ENCODE results near the gene RMRP.

RMRP gene

DNA sequence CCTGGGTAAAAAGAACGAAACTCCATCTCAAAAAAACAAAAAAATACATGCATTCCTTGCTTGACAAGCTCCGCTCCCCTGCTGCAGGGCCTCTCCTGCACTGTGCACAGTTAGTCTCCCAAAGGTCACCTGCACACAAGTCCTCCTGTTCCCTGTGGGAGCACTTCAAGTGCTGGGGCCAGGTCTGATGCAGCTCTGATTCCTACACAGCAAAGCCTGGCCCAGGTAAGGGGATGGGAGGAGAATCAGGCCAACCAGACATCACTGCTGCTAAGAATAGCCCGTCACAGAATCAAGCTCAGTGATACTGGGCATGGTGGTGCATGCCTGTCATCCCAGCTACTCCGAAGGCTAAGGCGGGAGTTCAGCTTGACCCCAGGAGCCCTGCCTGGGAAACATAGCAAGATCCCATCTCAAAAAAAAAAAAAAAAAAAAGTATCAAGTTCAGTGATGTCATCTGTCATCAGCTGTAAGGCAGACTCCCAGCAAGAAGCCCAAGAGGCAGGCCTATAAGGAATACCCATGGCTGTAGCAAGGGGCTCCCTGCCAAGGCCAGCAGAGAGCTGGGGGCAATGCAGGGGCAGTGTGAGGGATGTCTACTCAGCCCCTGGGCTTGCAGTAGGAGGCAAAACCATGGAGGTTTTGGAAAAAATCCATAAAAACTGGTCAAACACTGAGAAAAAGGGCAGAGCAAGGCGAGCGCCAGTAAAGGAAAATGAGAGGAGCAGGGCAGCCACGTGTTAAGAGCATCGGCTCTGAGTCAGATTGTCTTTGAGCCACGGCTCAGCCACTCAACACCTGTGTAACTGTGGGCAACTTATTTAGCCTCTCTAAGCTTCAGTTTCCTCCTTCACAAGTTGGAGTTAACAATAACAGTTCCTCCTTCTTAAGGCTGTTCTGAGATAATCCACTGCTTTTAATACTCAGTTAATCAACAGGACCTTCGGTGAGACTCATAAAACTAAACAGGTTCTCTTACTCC lies 28.7 kb upstream of the RMRP start:
- DNase-seq, result no peak

DNA sequence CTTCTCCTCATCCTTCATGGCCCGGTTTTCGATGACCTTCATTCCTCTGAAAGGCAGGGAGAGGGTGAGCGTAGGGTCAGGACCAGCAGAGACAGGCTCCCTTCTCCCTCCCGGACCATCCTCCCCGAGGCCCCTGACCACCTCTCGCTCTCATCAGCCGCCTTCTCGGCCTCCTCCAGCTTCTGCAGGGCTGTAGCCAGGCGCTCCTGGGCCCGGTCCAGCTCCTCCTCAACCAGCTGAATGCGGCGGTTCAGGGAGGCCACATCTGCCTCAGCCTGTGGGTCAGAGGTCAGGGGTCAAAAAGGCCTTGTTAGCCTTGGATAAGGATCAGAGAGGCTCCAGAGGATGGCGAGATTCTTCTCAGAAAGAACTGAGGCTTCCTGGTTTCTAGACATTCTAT lies 27.7 kb upstream of the RMRP start:
- DNase-seq, result no peak

DNA sequence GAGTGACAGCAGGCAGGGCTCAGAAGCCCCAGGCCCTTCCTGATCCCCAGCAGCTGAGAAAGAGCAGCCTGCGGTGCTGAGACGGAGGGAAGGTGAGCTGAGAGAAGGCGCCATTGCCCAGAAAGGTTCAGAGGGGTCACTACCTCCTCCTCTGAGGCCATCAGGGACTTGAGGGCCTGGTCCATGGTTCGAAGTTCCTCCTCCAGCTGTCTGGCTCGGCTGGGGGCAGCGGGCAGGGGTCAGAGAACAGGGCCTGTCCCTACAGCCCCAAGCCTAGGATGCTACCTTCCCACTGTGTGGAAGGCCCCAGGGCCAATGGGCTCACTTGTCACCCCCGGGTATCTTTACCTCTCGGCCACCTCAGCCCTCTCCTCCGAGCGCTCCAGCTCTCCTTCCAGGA lies 27.1 kb upstream of the RMRP start:
- DNase-seq, result no peak

- no peak for DNase-seq
Observed at GRCh38 chr9:35683323-35683722, 25.5 kb upstream of the RMRP start.

GRCh38 chr9:35682520-35683315 lies 24.9 kb upstream of the RMRP start:
- no peak for DNase-seq

- no peak for DNase-seq
Observed at GRCh38 chr9:35682051-35682450, 24.2 kb upstream of the RMRP start.

DNA sequence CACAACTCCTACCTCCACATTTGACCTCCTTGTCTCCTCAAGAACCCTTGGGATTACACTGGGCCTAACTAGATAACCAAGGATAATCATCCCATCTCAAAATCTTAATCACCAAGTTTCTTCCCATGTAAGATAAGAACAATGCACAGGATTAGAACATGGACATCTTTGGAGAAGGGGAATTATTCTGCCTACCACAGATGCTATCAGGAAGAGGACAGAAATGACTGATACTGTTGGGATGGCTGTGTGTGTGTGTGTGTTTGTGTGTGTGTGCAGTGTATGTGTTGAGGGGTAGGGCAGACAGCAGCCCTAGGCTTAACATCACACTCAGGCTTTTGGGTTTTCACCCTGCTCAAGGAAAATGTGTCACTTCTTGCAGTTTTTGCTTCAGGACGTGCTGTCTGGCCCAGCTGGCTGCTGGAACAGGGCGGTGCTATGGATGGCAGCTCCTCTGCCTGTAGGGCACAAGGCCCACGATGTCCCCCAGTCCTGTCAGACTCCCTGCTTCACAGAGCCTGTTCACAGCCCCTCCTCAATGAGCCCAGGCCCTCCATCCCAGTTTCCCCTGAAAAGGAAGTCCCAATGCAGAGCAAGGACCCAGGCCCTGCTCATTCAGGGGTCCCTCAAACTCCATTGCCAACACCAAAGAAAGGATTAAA lies 23.7 kb upstream of the RMRP start:
- no peak for DNase-seq

- DNase-seq, result no peak
Observed at GRCh38 chr9:35680331-35681105, 22.7 kb upstream of the RMRP start.

- DNase-seq, result no peak
Observed at GRCh38 chr9:35679766-35680330, 22.0 kb upstream of the RMRP start.

- DNase-seq, result no peak
Observed at GRCh38 chr9:35679091-35679490, 21.3 kb upstream of the RMRP start.

DNA sequence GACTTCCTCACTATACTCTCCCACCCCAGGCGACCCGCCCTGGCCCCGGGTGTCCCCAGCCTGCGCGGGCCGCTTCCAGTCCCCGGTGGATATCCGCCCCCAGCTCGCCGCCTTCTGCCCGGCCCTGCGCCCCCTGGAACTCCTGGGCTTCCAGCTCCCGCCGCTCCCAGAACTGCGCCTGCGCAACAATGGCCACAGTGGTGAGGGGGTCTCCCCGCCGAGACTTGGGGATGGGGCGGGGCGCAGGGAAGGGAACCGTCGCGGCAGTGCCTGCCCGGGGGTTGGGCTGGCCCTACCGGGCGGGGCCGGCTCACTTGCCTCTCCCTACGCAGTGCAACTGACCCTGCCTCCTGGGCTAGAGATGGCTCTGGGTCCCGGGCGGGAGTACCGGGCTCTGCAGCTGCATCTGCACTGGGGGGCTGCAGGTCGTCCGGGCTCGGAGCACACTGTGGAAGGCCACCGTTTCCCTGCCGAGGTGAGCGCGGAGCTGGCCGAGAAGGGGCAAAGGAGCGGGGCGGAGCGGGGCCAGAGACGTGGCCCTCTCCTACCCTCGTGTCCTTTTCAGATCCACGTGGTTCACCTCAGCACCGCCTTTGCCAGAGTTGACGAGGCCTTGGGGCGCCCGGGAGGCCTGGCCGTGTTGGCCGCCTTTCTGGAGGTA lies 18.0 kb upstream of the RMRP start:
- DNase-seq, result no peak

DNA sequence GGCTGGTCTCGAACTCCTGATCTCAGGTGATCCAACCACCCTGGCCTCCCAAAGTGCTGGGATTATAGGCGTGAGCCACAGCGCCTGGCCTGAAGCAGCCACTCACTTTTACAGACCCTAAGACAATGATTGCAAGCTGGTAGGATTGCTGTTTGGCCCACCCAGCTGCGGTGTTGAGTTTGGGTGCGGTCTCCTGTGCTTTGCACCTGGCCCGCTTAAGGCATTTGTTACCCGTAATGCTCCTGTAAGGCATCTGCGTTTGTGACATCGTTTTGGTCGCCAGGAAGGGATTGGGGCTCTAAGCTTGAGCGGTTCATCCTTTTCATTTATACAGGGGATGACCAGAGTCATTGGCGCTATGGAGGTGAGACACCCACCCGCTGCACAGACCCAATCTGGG lies 17.4 kb upstream of the RMRP start:
- no peak for DNase-seq

GRCh38 chr9:35674025-35674361 lies 16.2 kb upstream of the RMRP start:
- no peak for DNase-seq

DNA sequence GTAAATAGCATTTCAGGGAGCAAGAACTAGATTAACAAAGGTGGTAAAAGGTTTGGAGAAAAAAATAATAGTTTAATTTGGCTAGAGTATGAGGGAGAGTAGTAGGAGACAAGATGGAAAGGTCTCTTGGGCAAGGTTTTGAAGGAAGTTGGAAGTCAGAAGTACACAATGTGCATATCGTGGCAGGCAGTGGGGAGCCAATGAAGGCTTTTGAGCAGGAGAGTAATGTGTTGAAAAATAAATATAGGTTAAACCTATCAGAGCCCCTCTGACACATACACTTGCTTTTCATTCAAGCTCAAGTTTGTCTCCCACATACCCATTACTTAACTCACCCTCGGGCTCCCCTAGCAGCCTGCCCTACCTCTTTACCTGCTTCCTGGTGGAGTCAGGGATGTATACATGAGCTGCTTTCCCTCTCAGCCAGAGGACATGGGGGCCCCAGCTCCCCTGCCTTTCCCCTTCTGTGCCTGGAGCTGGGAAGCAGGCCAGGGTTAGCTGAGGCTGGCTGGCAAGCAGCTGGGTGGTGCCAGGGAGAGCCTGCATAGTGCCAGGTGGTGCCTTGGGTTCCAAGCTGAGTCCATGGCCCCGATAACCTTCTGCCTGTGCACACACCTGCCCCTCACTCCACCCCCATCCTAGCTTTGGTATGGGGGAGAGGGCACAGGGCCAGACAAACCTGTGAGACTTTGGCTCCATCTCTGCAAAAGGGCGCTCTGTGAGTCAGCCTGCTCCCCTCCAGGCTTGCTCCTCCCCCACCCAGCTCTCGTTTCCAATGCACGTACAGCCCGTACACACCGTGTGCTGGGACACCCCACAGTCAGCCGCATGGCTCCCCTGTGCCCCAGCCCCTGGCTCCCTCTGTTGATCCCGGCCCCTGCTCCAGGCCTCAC lies 15.6 kb upstream of the RMRP start, which contains the start of gene CA9:
CA9 (plus strand) TSS at position 797 of the 893 bp plus-strand sequence; CDS start at position 829, 32 bp downstream.
- DNase-seq, result peak; percentile 20

- DNase-seq, result no peak
Observed at GRCh38 chr9:35669331-35670145, 11.7 kb upstream of the RMRP start.

GRCh38 chr9:35667939-35668338 lies 10.1 kb upstream of the RMRP start:
- no peak for DNase-seq

- DNase-seq, result no peak
Observed at GRCh38 chr9:35666549-35666948, 8.7 kb upstream of the RMRP start.

DNA sequence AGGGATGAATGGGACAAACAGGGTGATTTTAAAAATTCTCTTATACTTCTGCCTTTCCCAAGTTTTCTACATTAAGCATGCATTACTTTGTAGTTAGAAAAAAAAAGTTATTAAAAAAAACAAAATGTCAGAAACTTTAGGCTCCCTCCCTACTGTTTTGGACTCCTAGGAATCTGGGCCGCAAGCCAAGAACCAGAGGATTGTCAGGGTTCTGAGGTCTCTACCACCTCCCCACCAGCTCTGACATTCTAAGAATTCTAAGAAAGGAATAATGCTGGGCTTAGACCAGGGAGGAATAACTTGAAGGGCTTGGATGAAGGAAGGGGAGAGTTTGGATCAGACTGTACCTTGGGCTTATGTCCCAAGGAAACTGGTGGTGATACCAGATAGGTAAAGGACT lies 8.2 kb upstream of the RMRP start:
- no peak for DNase-seq

DNA sequence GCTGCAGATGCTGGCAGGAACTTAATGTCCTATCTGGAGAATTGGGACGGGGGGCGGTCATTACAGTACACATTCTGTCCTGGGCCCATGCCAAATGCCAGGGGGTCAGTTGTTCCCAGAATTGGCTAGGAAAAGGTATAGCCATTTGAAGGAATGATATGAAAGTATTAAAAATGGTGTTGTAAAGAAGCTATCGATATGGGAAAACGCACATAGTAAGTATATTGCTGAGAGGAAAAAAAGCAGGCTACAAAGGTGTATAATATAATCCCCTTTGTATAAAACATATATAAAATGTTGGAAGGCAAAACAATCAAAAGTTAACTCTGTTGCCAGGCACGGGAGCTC lies 7.6 kb upstream of the RMRP start:
- no peak for DNase-seq
